Activated CD4-positive, alpha-beta T cell treated with anti-CD3 and anti-CD28 coated beads for 4 hours (primary cell): ENCODE measurements around the gene DNAI4.
A peak's percentile ranks its signal among the peaks of the same experiment; 100 is the strongest.
"Not testable (repeated sequence)": the region's sequence is repeated elsewhere in the genome, so short reads cannot be mapped to it uniquely, and the experiment has no call there.

Source experiments
- DNase-seq, 2 donors: peaks; one replicate each; pipeline ENCODE4 v3.0.0-alpha.2; 2020

The DNAI4 gene

DNA sequence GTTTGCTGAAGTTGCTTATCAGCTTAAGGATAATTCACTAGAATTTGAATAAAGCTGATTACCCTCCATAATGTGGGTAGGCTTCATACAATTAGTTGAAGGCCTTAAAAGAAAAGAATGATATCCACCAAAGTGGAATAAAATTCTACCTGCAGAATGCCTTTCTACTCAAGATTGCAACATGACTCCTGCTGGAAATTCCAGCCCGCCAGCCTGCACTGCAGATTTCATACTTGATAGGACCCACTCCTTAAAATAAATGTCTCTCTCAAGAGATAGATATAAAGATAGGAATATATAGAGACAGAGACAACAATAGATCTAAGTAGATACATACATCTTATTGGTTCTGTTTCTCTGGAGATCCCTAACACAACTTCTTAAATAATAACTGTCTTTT is 99.9 kb downstream of the DNAI4 start:
- DNase-seq = no peak

GRCh38 chr1:66809736-66810326 is 114.8 kb downstream of the DNAI4 start:
- no peak for DNase-seq

- no peak for DNase-seq
Observed at GRCh38 chr1:66809245-66809644, 115.4 kb downstream of the DNAI4 start.

DNA sequence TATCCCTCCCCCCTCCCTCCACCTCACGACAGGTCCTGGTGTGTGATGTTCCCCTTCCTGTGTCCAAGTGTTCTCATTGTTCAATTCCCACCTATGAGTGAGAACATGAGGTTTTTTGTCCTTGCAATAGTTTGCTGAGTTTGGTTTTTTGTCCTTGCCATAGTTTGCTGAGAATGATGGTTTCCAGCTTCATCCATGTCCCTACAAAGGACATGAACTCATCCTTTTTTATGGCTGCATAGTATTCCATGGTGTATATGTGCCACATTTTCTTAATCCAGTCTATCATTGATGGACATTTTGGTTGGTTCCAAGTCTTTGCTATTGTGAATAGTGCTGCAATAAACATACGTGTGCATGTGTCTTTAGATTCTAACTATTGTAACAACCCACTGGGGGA is 128.8 kb downstream of the DNAI4 start:
- DNase-seq = not testable (repeated sequence)

DNA sequence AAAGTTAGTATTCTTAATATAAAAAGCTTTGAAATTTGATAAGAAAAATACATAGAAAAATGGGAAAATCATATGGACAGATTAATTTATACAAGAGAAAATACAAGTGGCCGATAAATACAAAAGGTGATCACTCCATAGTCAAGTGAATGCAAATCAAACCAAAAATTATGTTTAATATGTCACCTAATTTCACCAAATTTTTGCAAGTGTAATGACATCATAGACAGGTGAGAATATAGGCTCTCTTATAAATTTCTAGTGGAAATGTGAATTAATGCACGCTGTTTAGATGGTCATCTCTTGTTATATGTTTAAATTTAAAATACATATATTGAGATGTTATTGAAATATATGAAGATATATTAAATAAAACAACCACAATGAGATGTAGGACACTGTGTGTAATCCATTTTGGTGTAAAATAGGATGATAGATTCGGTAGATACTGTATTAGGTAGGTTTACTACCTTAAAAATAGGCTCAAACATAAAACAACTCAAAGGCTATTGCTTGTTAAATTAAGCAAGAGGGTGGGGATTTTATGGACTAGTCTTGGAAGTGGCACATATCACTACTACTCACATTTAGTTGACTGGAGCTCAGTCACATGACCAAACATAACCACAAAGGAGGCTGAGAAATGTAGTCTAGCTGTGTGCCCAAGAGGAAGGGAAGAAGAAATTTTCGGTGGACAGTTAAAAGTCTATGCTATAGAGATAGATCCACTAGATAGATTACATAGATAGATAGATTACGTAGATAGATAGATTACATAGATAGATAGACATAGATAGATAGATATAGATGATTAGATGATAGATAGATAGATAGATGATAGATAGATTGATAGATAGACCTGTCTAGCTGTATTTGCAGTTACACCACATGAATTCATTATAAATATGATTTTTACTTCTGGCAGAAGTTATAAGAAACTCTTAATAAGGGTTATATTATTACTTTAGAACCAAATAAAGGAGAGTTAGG is 132.7 kb downstream of the DNAI4 start:
- DNase-seq = no peak

GRCh38 chr1:66788231-66788939 is 136.3 kb downstream of the DNAI4 start:
- DNase-seq = peak; percentile 66 to 67

DNA sequence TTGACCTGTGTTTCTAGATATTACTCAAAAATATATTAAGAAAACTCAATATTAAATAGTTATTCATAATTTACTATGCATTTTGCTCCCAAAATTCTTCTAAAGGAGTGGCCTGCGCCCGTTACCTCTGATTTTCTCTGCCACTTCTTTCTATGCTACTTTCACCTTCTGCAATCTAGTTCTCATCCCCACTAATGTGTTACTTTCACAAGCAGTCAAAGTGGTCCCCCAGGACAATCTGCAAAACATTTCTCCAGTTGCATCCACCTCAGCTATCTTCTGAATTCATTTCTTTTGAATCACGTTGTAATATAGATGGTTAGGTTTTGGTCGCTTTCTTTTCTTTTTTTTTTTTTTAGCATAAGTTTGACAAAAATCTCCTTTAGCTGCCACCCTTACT is 137.0 kb downstream of the DNAI4 start:
- DNase-seq = no peak

GRCh38 chr1:66785800-66786199 is 138.9 kb downstream of the DNAI4 start:
- DNase-seq = not testable (repeated sequence)

DNA sequence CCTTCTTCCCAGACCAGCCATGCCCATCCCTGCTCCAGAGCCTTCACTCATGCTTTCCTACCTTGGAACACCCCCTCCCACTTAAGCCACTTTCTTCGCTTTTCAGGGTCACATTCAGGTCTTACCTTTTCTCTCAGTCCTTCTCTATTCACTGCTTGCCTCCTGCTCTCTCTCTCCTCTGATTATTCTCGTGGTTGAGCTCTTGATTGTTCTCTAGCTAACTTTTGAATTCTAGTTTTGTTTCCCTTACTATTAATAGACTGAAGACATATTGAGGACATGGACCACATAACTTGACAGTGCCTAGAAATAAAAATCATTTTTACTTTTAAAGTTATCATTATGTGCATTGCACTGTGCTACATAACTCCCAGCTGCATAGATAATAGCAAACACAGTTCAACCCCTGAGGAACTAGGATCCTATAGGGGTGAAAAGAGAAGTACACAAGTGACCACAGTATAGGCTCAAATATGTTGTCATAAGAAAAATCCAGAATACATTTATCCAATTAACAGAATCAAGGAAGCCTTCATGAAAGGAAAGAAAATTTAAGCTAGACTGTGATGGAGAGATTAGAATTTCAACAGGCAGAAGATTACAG is 145.1 kb downstream of the DNAI4 start:
- DNase-seq = no peak

DNA sequence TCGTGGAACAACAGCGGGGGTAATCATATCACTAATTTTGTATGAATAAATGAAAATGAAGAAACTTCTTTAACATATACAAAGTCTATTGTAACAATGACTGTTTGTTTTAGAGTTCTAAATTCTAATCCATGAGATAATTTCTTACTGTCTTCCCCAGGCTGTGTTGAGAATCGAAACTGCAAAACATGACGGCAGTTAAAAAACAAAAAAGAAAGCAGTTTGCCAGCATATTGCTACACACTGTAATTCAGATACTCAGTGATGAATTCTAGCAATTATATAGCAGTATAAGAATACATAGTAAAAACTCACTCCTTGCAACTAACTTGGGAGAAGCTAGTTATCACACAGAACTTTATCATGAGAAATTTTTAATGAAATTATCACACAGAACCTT is 145.7 kb downstream of the DNAI4 start:
- DNase-seq = no peak

DNA sequence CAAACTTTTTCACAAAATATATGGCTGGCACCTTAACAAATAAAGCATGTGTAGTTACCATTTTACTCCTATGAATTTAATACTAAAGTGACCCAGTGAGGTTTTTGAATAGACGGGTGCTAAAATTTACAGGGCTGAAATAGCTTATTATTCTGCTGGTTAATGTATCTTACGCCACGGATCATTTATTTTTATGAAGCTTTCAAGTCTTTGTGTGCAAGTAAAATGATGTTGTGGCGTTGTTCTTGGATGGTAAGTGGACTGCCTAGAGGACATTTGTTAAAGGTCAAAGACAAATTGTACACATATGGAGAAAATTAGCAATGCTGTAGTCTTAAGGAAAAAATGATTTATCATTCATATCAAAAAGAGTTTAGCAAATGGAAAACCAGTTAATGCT is 146.4 kb downstream of the DNAI4 start:
- no peak for DNase-seq

GRCh38 chr1:66777831-66778230 is 146.8 kb downstream of the DNAI4 start:
- DNase-seq = no peak

GRCh38 chr1:66775646-66776045 is 149.0 kb downstream of the DNAI4 start:
- no peak for DNase-seq

- DNase-seq = no peak
Observed at GRCh38 chr1:66774438-66774837, 150.2 kb downstream of the DNAI4 start.

- no peak for DNase-seq
Observed at GRCh38 chr1:66773227-66773626, 151.4 kb downstream of the DNAI4 start.

DNA sequence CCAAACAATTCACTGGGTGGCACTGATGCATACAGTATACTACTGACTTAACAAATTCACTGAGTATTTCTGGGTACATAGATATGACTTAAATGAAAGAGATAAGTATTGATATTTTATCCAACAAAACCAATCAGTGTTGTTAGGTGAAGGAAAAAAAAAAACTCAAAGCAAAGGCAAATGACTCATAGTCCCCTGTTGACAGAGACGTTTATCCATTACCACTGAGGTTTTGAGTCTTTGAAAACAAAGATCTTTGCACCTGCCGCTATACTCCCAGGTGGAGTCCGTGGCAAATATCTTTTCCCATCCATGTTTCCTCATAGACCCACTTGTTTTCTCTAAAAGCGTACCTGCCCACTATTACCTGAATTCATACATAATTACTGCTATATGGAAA is 154.0 kb downstream of the DNAI4 start:
- no peak for DNase-seq

- no peak for DNase-seq
Observed at GRCh38 chr1:66770240-66770639, 154.4 kb downstream of the DNAI4 start.

DNA sequence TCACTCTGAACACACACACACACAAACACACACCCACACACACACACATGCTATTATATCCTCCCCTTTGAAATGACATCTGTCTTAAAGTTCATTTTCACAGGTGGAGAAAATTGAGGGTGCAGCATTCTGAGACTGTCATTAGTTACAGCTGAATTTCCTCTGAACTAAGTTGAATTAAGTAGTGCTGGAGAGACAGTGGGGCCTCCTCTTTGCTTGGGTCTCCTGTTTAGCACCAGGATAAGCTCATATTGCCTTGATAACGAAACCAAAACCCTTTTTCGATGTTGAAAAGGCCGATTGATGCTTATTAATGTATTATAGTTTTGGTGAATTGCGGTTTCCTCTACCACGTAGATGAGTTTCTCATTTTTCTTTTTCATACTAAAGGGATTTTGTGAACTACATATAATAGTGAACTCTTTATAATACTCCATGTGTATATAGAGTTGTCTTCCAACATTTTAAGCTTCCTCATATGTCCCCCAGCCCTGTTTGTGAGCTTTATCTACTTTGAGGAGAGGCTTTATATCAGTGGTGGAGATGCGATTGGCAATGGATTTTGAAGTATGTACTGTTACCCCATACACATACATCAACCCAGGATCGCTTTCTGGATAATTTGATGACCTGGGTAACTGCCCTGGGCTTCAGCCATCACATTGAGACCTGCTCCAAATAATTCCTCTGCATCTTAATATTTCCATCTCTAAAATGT is 155.0 kb downstream of the DNAI4 start:
- DNase-seq = no peak

- DNase-seq = no peak
Observed at GRCh38 chr1:66768965-66769364, 155.7 kb downstream of the DNAI4 start.

DNA sequence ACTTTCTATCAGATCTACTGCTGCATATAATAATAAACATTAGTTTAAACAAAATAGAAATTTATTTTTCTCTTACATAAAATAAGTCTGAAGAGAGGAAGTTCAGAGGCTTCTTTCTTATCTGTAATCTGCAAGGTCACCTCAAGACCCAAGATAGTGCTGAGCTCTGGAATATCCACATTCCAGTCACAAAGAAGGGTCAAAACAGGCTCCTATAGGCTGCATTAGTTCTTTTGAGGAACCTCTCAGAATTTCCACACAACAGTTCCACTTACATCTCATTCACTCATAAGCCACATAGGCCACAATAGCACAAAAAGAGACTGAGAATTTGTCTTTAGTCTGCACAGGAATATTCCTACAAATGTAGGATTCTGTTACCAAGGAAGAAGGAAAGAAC is 157.0 kb downstream of the DNAI4 start:
- DNase-seq = no peak

DNA sequence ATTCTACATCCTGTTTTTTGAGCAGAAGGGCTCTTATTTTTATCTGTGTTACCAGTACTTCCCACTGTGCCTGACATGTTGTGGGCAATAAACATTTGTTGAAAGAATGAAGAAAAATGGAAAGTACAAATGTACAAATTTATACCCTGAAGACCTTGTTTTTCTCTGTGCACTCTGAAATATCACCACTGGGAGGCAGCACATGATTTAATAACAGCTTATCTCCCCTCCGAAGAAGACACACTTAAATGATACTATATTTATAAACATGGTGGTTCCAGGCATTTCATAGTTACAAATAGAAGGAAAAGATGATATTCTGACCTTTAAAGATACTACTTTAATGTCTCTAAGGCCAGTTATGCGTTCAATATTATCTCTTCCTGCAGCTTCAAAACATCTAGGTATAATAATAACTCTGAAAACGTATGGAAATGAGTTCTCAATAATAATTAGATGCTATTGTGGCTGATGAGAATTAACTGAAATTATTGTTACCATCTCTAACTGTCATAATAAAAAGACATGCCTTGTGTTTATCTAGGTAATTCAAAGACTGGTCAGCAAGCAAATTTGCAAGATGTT is 159.6 kb downstream of the DNAI4 start:
- DNase-seq = peak; percentile 32 to 76
